ENCODE measurements around the gene PTPRG.

Gene PTPRG

GRCh38 chr3:61637088-61638051, 76.0 kb downstream of the PTPRG start:
- TF ChIP-seq CTCF (conservative IDR thresholded peaks at IDR 0.05; ENCODE audit: low read depth, low read length) = no peak
- peak overlapping the region; percentile 13 for H3K4me3 ChIP-seq (ENCODE audit: low read length)
- DNase-seq (ENCODE audit: low read depth) = no peak

GRCh38 chr3:61638741-61639140, 77.4 kb downstream of the PTPRG start:
- DNase-seq (ENCODE audit: low read depth) = no peak
- H3K4me3 ChIP-seq (ENCODE audit: low read length) = no peak overlapping the region
- no peak for TF ChIP-seq CTCF (conservative IDR thresholded peaks at IDR 0.05; ENCODE audit: low read depth, low read length)

GRCh38 chr3:61639991-61640390, 78.6 kb downstream of the PTPRG start:
- no peak for DNase-seq (ENCODE audit: low read depth)
- no peak for TF ChIP-seq CTCF (conservative IDR thresholded peaks at IDR 0.05; ENCODE audit: low read depth, low read length)
- H3K4me3 ChIP-seq (ENCODE audit: low read length) = no peak overlapping the region

GRCh38 chr3:61645148-61645547, 83.8 kb downstream of the PTPRG start:
- H3K4me3 ChIP-seq (ENCODE audit: low read length) = no peak overlapping the region
- no peak for TF ChIP-seq CTCF (conservative IDR thresholded peaks at IDR 0.05; ENCODE audit: low read depth, low read length)
- no peak for DNase-seq (ENCODE audit: low read depth)

- H3K4me3 ChIP-seq (ENCODE audit: low read length) = no peak overlapping the region
- no peak for DNase-seq (ENCODE audit: low read depth)
- TF ChIP-seq CTCF (conservative IDR thresholded peaks at IDR 0.05; ENCODE audit: low read depth, low read length) = no peak
Measured at GRCh38 chr3:61646360-61646759, 85.0 kb downstream of the PTPRG start.

GRCh38 chr3:61646851-61647525, 85.6 kb downstream of the PTPRG start:
- no peak for TF ChIP-seq CTCF (conservative IDR thresholded peaks at IDR 0.05; ENCODE audit: low read depth, low read length)
- DNase-seq (ENCODE audit: low read depth) = no peak
- no peak overlapping the region for H3K4me3 ChIP-seq (ENCODE audit: low read length)
